AG10803 (cell line): Measurements from ENCODE around the gene MCTP1.

Source experiments
- DNase-seq: peaks from one replicate; pipeline ENCODE4 v3.0.0; 2010; ENCODE audit warnings: low read depth
- H3K4me3 ChIP-seq: 2 replicates; pipeline ENCODE4 v1.5.1; 2011; ENCODE audit warnings: mild to moderate bottlenecking, low read length, control low read depth
- TF ChIP-seq, protein P1 (sequence below): conservative IDR thresholded peaks from 2 replicates; pipeline ENCODE4 v1.5.1; 2011; ENCODE audit warnings: mild to moderate bottlenecking, low read length, control low read depth, inconsistent platforms

MCTP1 gene

DNA sequence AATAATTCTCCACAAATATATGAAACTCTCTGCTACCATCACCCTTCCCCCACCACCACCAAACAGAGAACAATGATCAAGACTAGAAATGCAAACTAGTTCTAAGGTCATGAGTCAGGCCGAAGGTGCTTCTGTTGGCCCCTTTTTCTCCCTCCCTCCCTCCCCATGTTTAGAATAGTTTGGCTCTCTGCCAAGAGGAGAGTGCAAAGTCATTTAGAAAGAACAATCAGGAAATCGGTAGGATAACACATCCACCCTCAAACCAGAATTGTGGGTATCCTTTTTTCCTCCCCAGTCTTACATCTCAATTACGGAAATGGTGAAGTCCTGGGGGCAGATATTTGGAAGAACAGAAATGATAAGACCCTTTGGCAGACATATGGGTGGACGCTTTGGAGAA, 496.4 kb downstream of the MCTP1 start:
- TF ChIP-seq, protein P1, sequence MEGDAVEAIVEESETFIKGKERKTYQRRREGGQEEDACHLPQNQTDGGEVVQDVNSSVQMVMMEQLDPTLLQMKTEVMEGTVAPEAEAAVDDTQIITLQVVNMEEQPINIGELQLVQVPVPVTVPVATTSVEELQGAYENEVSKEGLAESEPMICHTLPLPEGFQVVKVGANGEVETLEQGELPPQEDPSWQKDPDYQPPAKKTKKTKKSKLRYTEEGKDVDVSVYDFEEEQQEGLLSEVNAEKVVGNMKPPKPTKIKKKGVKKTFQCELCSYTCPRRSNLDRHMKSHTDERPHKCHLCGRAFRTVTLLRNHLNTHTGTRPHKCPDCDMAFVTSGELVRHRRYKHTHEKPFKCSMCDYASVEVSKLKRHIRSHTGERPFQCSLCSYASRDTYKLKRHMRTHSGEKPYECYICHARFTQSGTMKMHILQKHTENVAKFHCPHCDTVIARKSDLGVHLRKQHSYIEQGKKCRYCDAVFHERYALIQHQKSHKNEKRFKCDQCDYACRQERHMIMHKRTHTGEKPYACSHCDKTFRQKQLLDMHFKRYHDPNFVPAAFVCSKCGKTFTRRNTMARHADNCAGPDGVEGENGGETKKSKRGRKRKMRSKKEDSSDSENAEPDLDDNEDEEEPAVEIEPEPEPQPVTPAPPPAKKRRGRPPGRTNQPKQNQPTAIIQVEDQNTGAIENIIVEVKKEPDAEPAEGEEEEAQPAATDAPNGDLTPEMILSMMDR: no peak
- DNase-seq: no peak
- no peak overlapping the region for H3K4me3 ChIP-seq

DNA sequence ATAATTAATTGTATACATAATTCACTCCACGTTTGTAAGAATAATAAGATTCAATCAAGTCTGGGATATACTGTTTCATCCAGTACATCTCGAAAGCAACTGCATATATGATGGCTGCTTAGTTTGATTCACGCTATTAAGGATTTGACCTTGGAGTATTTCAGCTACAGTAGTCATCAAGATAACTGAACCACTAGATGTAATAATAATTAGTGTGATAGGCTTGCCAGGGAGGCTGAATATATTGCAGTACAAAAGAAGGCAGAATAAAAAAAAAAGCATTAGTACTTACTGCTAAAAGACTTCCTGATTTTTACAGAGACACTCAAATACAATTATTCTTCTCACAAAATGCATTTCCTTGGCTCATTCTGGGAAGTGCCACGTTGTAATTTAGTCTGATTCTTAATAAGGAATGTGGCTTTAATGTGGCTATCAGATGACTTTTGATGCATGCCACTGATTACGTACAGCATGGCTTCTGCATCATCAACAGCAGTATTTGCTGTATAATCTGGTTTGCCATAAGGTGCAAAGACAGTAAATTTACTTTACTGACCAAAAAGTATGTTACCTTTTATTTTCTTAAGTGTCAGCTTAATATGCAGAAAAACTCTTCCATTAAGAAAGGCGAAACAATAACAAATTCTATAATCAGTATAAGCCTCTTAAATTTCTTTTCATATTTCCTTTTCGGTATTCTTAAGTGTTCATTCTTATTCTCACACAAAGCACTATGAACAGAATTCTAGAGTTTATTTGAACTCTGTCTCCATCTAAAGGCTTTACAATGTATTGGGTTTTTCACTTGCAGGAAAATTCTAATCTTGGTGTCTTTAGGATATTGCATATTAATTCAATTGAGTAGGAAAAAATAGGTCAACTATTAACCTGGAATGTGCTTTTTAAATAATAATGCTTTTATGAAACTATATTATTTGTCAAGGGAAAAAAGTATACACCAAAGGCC, 500.1 kb downstream of the MCTP1 start:
- no peak overlapping the region for H3K4me3 ChIP-seq
- TF ChIP-seq, protein P1: peak; percentile 50
- DNase-seq: no peak

DNA sequence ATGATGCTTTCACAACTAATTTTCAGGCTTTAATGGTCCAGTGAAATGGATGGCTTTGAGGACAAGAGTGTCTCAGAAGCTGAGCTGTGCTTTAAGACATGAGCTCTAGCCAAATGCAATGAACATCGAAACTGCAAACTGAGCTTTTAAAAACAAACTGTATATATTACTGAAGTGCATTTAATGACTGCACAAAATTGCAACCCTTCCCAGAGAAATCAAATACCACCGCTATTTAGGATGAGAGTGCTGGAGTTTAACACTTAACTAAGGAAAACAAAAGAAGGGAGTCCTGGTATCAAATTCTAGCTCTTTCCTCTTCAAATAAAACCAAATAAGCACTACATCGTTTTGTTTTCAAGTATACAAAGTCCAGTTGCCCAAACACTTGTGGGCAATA, 502.5 kb downstream of the MCTP1 start:
- TF ChIP-seq, protein P1: no peak
- no peak overlapping the region for H3K4me3 ChIP-seq
- no peak for DNase-seq

DNA sequence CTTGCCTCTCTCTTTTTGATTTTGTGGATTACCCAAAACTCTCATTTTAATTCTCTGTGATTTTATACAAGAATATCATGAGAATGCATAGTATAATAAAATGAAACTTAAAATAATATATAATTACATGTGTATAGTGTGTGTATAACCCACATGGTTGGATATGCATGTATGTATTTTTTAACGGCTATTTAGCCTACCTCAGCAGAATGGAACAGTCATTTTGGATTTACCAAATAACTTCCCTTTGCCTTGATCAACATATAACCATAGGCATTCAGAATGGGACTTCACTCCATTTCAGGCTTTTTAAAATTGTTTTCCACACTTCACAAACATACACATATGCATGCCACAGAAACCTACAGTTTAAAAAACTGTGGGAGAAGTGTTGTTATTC, 505.2 kb downstream of the MCTP1 start:
- H3K4me3 ChIP-seq: no peak overlapping the region
- DNase-seq: no peak
- TF ChIP-seq, protein P1: no peak

DNA sequence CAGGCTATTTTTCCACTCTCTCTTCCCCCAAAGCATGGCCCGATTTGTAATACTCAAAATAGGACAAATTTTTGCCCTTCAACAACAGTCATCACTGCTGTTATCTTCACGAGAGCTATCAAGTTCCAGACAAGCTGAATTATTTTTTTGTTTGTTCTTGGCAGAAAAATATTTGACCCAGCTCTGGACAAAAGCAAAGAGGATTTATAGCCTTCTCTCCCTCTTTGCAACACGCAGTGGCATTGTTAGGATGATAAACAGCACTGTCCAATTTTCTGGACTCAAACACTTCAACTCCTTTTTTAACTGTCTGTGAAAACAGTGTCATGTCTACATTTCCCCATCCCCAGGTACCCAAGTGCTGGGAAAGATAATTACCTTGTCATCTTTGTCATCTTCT, 506.2 kb downstream of the MCTP1 start:
- TF ChIP-seq, protein P1: no peak
- H3K4me3 ChIP-seq: no peak overlapping the region
- DNase-seq: no peak

DNA sequence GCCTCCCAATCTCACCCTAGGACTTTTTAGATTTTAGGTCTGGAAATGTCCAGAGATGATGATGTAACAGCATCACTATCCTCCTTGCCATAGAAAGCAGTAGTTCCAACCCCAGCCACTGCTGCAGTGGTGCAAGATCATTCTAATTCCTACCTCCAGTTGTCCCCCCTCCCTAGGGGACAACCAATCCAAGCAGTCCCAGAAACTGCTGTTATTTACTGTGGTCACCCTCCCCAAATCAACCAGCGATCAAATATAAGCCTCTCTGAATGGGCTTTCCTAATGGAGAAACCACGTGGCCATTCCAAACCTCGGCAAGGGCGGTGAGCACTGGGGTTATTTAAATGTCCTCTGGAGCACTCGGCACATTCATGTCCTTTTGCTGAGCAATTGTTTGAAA, 506.6 kb downstream of the MCTP1 start:
- no peak overlapping the region for H3K4me3 ChIP-seq
- TF ChIP-seq, protein P1: no peak
- DNase-seq: no peak

DNA sequence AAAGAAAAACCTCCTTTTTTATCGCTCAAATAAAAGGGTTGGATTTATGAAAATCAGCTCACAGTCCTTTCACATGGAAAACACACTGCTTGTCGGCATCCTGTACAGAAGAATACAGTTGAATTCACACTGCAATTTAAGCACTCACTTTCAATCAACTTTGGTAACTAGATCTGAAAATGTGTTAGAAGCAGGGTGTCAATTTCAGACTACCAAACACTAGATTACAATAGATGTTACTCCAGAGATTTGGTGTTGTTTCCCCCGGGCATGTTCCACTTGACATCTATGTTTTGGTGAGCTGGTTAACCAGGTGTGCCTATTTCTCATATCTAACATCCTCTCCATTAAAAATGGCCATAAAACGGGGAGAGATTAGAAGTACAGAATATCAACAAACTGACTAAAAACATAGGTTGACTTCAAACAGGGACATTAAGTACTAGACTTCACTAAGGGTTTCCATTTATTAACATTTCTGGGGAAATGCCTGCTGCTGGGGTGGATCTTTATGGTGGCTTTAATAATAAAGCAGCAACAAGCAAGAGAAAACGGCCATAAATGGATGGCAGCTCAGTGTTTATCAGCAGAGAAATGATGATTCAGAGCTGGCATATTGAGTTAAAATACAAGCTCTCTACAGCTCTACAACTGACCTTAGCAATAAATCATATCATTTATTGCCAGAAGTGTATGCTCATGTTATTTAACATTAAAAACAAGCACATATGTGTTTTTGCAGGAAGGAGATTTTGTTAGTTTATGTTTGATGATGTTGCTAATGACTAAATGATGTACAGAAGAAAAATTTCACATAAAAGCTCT, 507.6 kb downstream of the MCTP1 start:
- DNase-seq: no peak
- TF ChIP-seq, protein P1: no peak
- no peak overlapping the region for H3K4me3 ChIP-seq
